NCI-H2081 treated with DMSO at 0.1 percent for 48 hours (cell line): Measurements from ENCODE around the gene PRKD2.
"Not testable (repeated sequence)": the region's sequence is repeated elsewhere in the genome, so short reads cannot be mapped to it uniquely, and the experiment has no call there.

Source experiments
- DNase-seq: peaks from one replicate; lab custom pipeline; 2025; lab: John Stamatoyannopoulos, UW

PRKD2 gene

DNA sequence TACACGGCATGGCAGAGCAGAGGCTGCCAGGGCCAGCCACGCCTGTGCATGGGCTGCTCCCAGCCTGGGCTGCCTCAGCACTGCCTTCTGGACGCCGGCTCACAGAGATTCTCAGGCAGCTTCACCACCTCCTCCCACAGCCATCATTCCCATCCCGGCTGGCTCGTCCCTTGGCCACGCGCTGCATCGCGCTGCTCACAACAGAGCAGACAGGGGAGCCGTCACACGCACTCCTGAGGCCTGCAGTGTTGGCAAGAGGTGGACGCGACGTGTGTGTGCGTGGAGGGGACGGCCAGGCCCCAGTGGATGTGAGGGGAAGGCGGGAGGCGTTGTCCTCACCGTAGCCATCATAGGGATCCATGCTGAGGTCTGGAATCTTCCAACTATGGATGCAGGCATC is 7.6 kb upstream of the PRKD2 start:
- DNase-seq, result no peak

DNA sequence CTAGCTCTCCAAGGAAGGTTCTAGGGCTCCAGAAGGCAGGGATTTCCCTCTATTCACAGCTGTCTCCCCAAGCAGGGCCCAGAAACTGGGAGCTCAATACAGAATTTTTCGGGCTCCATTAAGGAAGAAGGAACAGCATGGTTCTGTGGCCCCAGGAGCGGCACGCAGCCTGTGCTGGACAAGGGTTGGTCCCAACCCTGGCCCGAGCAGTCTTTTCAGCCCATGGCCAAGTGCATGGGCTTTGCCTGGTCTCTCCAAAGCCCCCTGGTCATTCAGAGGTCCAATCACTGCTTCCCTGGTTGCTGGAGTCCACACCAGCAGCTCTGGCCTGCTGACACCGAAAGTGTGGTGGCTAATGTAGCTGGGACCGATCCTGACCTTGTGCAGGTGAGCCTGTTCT is 6.6 kb upstream of the PRKD2 start:
- DNase-seq, result no peak

DNA sequence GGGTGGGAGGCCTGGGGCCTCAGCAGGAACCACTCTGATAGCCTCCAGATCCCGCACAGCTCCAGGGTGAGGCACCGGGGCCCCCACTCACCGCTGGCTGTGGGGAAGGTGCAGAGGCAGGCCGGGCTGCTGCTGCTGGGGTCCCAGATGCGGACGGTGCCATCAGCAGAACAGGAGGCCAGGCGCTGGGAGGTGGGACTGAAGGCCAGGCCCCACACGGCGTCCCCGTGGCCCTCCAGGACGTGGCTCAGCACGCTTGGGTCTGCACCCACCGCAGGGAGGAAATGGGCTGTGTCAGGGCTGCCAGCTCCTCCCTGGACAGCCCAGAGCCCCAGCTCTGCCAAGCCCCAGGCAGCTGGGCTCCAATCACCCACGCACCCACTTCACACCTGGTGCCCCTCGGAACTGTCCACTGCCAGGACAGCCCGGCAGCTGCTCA is 6.1 kb upstream of the PRKD2 start:
- DNase-seq, result no peak

DNA sequence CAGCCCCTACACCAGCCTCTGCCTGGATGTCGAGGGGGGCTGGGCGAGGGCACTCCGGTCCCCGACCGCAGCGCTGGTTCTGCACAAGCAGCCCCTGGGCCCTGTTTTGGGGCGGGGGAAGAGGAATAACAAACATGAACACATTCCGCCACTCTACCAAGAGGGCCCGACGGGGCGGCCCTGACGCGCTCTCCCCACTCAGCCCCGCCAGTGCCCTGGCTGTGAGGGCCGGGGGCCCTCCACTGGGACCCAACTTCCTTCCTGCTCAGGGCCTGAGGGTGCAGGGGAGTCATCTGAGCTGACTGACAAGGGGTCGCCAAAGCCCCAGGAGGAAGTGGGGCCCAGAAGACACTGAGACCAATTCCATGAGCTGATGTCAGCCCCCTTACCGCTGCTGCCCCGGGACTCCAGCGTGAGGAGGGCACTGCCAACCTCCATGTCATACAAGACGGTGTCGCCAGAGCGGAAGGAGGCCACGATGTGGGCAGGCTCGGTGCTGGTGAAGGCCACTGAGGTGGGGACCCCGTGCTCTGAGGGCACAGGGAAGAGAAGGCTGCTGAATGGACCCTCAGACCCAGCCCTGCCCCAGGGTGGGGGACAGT is 5.6 kb upstream of the PRKD2 start:
- no peak for DNase-seq

DNA sequence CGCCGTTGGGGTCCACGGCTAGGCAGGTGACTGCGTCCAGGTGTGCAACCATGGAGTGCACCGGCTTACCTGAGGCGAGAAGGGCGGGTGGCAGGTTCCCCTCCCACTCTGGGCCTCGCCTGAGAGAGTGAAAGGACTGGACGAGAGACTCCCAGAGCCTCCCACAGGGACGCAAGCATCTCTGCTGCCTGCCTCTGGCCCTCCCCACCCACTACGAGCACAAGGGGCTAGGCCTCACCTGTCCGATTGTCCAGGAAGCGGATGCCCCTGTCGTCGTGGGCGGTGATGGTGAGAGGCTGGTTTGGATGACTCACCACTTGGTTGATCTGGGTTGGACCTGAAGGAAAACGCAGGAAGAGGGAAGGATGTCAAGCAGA is 5.1 kb upstream of the PRKD2 start:
- DNase-seq, result no peak

DNA sequence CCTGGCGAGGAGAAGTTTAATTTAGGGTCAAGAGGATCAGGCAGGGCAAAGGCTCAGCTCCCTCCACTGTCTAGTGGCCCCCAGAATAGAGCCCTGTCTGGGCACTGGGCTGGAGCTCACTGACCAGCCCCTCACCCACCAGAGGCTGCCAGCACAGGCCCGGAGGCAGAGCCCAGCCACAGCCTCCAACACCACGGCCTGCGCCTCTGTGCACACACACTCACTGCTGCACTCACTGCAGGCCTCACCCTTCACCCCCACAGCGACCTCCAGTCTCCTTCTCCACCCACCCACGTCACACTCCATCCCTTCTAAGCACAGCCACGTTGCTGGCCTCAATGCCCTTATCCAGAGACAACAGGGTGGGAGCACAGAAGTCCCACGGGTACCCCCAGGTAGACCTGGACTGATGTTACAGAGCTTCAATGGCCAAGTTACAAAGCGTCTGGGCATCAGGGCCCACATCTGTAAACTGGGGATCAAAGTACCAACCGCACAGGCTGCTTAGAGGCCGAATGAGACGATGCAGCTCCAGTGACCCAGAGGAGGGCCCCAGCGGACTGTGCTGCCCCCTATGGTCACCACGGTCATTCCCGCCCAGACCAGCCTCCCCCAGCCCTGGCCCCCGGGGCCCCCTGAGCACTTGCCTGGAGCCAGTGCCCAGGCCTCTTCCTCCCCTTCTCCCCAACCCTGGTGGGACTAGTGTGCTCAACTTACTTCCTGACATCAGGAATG is 4.5 kb upstream of the PRKD2 start:
- no peak for DNase-seq

DNA sequence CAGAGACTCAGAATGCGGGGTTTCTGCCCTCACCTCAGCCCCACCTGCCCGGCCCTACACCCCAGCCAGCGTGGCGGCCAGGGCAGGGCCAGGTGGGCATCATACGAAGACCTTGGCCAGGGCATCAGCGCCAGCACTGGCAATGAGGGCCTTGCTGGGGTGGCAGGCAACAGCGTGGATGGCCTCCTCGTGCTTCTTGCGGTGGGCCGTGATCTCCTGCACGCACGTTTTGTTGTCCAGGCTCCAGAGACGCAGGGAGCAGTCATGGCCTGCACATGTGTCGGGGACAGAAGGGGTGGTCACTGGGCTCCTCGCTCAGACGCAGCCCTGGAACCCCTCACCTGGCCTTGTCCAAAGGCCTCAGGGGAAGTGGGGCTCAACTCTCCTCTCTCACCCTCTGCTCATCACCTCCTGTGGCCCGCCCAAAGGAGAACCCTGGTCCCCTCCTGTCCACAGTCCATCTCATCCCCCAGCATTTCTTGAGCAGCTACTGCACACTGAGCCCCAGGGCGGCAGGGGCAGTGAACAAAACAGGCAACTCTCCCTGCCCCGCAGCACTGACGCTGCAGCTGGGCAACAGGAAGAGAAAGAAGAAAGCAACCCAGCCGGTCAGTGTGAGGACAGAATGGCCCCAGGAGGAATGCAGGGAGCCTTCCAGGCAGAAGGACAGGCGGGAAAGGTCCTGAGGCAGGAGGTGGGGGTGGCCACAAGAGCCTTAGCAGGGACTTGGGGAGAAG is 3.8 kb upstream of the PRKD2 start:
- DNase-seq, result no peak

DNA sequence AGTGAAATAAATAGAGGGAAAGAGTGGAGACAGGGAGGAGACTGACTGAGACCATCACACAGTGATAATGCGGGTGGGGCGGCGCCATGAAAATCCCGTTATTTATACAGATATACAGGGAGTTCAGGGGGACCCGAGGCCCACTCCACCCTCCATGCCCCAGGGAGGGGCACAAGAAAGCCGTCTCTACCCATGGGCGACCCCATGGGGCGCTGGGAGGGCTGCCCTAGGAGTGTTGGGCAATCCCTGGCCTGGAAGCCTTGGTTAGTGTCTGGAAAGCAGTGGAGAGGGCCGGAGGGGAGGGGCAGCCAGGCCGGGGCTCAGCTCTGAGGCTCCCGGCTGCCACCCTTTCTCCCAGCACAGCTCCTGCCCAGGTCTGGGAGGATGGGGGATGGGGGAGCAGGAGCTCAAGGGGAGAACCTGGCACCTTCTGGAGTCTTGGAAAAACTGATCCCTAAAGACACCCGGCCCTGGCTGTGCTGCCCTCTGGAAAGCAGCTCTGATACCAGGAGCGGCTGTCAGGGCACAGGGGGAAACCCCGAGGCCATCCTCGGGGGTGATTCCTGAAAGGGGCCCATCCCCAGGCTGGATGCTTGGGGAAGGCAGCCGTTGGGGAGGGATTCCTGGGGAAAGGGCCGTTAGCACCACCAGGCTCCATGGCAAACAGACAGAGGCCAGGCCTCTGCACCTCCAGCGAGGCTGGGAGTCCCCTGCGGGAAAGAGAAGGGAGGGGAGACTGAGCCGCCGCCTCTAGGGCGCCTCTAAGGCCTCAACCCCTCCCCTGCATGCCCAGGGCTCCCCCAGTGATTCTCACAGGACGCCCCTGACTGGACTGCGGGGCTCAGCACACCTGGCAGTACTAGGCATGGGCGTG is 3.0 kb upstream of the PRKD2 start:
- no peak for DNase-seq

DNA sequence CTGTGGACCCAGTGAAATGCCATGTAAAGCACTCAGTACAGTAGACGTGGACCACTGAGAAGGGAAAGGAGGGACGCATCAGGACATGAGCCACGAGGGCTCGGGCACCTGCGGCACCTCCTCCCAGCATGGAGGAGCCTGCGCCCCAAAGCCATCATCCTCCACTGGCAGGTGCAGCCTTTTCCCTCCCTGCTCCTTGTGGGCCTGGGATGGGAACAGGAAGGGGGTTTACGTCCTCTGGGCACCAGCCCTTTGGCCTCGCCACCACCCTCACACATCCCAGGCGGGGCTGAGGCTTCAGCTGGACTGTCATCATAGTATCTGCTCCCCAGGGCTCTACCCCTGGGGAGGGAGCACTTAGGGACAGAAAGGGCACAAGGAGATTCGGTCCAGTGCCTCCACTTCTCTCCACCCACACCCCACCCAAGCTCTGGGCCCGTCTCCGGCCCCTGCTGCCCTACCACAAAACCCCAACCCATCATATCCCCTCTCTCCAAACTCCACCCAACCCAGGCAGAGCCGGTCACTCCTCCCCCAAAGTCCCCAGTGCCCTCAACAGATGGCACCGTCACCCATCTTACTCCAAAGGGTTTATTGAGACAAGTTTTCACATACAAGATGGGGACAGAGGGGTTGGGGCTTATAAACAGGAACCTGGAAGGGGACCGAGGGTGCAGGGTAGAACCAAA is 2.2 kb upstream of the PRKD2 start:
- no peak for DNase-seq

DNA sequence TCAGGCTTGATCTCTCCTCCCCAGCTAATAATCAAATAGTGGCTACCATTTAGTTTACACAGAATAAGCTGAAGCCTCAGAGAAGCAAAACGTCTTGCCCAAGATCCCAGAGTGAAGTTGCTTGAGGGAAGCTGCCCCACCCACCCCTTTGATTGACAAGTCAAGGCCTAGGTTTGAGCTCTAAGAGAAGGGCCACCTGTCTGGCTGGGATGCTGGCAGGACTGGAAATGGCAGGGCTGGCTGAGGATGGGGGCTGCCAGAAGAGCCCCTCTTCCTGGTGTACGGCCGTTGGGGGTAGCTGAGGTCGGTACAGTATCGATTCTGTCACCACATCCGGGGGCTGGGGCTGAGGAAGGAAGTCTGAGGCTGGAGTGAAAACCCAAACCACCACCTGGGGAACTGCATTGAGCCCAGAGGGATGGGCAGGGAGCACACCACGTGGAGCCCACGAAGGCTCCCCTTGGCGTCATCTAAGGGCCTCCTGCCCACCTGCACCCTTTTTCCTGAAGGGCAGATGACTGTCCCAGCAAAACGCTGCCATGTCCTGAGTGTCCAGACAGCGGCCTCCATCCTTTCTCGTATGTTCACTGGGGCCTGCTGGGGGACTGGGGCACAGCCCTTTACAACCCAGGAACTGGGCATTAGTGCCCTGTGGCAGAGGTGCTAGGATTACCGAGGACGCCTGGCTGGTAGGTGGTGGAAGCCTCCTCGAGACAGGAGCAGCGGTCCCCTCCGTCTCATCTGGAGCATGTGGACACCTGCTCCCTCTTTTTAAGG is 1.4 kb upstream of the PRKD2 start:
- DNase-seq, result no peak

DNA sequence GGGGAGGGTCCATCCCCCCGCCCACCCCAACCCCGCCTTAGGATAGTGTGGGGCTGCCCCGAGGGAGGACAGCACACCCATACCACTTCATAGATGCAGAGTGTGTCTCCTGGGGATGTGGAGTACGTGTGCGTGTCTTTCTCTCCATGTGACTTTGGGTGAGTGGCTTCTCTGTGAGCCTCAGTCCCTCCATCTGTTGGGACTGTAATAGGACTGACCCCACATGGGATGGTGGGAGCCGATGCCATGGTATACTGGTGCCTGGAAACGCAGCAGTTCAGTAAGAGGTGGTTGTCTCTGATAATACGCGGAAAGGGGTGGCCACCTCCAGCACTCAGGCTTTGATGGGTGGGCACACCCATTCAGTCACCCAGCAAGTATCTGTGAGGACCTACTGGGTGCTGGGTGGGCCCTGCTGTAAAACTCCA is 816 bp upstream of the PRKD2 start:
- DNase-seq, result no peak

DNA sequence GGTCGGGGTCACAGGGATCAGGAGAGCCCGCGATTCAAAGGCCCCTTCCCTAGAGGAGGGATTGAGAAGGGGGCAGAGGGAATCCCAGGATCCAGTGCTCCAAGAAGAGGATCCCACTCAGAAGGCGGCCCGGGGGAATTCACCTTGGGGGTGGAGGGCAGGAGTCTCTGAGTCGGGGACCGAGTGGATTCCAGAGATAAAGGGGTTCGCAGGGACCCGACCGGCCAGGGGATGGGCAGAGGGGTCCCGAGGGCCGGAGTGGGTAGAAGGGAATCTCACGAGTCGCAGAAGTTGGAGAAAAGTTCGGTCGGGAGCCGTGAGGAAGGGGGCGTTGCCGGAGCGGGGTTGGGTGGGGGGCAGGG is 261 bp downstream of the PRKD2 start:
- no peak for DNase-seq

DNA sequence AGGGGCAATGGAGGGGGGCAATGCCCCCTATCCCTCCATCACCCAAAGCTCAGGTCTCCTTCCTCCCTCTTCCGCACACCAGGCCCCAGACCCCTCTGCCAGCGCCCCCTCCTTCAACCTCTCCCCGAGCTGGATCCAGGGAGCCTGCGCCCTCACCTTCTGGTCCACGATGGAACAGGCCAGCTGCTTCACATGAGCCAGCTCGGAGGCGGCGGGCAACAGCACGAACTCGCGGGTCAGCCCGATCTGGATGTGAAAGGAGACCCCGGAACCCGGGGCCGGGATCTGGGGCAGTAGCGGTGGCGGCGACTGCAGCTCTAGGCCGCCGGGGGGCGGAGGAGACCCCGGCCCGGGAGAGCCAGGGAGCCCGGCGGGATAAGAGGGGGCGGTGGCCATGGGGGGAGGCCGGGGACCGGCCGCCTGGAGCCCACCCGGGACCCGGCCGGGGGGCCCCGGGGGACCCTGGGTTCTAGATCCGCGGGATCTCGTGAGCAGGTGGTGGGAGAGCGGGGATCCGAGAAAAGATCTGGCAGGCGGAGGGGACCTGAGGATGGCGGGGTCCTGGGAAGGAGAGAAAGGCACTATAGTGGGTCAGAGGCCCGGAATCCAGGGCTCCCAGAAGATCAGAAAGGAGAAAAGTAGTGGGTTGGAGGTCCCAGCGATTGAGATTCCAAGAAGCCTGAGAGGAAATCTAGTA is 791 bp downstream of the PRKD2 start:
- no peak for DNase-seq

DNA sequence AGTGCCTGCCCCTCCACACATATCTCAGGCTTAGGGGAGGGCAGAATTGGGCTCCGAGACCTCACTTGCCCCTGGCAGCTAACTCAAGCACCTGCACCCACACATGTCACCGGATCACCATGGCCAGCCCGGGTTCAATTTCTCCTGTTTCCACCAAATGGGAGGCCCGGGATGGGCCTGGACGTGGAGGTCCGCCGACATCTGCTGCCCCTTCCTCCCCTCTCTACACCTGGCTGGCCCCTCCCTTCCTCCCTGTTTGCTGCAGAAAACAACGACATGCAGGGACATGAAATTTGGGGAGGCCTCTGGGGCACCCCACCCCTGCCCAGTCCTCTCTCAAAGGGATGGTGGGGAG is 1.3 kb downstream of the PRKD2 start:
- no peak for DNase-seq

DNA sequence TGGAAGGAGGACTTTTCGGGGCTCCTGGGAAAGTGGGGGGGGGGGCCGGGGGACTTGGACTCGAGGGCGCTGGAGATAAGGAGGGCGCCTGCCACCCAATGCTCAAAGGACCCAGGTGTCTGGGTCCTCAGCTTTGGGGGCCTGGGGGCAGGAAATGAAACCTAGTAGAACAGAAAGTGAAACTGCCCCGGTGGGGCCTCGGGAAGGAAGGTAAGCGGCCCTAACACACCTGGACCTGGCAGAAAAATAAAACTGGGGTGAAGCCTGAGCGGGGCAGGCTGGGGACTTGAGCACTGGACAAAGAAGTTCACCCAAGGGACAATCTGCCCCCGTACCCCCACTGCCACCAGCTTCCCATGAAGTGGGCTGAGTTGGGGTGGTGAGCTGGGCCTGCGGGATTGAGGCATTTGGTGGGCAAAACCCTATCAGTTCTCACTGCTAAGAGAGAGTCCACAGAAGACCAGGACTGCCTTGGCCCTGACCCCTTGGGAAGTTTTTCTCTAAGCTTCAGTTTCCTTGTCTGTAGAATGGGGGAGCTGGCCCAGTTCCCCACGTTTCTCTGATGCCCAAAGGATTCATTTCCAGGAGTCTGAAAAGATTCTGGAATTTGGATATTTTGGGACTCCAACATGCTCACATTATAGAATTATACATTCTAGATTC is 2.3 kb downstream of the PRKD2 start:
- no peak for DNase-seq

DNA sequence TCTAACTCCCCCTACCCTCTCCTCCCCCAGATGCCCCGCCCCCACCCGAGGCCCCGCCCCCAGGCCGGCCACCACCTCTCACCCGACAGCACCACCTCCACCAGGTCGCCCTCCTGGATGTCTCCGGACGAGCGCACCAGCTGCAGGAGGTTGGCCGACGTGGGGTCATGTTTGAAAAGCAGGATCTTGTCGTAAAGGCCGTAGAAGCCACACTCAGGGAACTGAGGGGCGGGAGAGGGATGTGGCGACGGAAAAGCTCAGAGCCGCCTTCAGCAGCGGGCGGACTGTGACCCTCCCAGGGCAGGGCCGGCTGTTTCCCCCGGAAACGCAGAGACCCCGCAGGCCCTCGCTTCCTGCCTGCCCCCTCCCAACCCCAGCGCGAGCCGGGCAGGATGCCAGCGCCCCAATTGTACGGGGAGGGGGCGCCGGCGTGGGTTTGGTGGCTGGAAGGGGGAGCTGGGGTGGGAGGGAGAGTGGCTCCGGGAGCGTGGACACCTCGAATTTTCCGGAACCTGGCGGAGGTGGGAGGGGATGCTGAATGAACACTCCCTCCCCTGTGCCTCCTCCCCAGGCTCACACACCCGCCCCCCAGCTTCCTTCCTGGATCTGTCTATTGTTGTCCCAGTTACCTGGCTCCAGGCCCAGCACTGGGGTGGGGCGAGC is 3.0 kb downstream of the PRKD2 start:
- DNase-seq, result peak; percentile 47

DNA sequence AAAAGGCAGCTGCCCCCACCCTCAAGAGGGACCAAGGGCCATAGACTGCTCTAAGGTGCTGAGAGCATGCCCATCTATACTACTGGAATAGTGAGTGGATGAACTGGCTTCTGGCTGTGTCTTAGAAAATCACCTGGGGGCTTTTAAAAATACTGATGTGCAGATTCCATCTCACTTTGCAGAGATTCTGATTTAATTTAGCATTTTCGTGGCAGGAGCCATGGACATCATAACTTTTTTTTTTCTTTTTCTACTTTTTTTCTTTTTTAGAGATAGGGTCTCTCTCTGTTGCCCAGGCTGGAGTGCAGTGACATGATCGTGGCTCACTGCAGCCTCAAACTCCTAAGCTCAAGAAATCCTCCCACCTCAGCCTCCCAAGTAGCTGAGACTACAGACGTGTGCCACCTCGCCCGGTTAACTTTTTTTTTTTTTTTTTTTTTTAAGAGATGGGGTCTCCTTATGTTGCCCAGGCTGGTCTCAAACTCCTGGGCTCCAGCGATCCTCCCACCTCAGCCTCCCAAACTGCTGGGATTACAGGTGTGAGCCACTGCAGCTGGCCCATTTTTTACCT is 4.1 kb downstream of the PRKD2 start:
- DNase-seq, result not testable (repeated sequence)

DNA sequence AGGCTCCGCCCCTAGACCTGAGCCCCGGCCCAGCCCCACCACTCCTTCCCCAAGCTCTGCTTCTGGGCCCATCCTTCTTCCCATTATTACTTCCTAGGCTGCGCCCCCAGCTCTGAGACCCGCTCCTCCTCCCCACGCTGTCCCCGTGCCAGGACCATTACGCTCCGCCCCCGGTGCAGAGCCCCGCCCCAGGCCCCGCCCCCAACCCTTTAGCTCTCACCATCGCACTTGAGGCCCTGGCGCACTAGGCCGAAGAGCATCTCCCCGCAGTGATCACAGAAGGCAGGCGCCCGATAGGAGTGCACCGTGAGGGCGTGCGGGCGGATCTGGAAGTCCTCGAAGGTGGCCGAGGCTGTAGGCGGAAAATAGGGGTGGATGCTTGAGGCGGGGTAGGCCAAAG is 6.2 kb downstream of the PRKD2 start:
- no peak for DNase-seq
